ENCODE data around the gene ARHGEF9. TPM values are rescaled to one million over a fixed set of nuclear protein-coding genes. Genes with fewer than 3 reads are reported as not detected.

Gene ARHGEF9
- total RNA-seq, 1 donor from 2014 or later, result 46.0 TPM

- H3K79me2 ChIP-seq (ENCODE audit: insufficient read depth, low read length), result peaks cover 6% of the 10 kb centered on the region
- H3K27ac ChIP-seq (ENCODE audit: low read depth, low read length), result no peak overlapping the region
- no peaks in the 10 kb centered on the region for H3K27me3 Mint-ChIP-seq (ENCODE audit: low read depth, unreplicated experiment)
- no peak overlapping the region for H3K4me3 Mint-ChIP-seq (ENCODE audit: unreplicated experiment)
- H3K36me3 ChIP-seq (ENCODE audit: insufficient read depth, low read length), result no peaks in the 10 kb centered on the region
- no peaks in the 10 kb centered on the region for H4K20me1 ChIP-seq (ENCODE audit: insufficient read depth, low read length)
- no peaks in the 10 kb centered on the region for H3K27me3 ChIP-seq (ENCODE audit: insufficient read depth, low read length)
- H3K9me3 ChIP-seq (ENCODE audit: insufficient read depth, low read depth, low read length), result no peaks in the 10 kb centered on the region
- DNase-seq (ENCODE audit: low read depth) (no peak), FAIRE-seq (no peak)
- no peak overlapping the region for H3K27ac Mint-ChIP-seq (ENCODE audit: unreplicated experiment)
- peaks cover 4% of the 10 kb centered on the region for H3K4me1 Mint-ChIP-seq (ENCODE audit: low read depth, unreplicated experiment)
- H3K4me2 ChIP-seq (ENCODE audit: low read length), result no peak overlapping the region
- H3K4me3 ChIP-seq (ENCODE audit: insufficient read depth, low read depth, low read length), result no peak overlapping the region
- TF ChIP-seq EZH2 (IDR thresholded peaks at IDR 0.05; ENCODE audit: insufficient read depth, low read length), result no peak
- TF ChIP-seq, protein P1, sequence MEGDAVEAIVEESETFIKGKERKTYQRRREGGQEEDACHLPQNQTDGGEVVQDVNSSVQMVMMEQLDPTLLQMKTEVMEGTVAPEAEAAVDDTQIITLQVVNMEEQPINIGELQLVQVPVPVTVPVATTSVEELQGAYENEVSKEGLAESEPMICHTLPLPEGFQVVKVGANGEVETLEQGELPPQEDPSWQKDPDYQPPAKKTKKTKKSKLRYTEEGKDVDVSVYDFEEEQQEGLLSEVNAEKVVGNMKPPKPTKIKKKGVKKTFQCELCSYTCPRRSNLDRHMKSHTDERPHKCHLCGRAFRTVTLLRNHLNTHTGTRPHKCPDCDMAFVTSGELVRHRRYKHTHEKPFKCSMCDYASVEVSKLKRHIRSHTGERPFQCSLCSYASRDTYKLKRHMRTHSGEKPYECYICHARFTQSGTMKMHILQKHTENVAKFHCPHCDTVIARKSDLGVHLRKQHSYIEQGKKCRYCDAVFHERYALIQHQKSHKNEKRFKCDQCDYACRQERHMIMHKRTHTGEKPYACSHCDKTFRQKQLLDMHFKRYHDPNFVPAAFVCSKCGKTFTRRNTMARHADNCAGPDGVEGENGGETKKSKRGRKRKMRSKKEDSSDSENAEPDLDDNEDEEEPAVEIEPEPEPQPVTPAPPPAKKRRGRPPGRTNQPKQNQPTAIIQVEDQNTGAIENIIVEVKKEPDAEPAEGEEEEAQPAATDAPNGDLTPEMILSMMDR (IDR thresholded peaks at IDR 0.05; ENCODE audit: insufficient read depth, low read depth, low read length), result no peak
- no peak overlapping the region for H3K9ac ChIP-seq (ENCODE audit: low read length)
- no peaks in the 10 kb centered on the region for H3K9me3 Mint-ChIP-seq (ENCODE audit: unreplicated experiment)
- H3K4me1 ChIP-seq (ENCODE audit: insufficient read depth, low read length), result peaks cover 2% of the 10 kb centered on the region
- H3K36me3 Mint-ChIP-seq (ENCODE audit: low read depth, unreplicated experiment), result no peaks in the 10 kb centered on the region
- no peak overlapping the region for H2AFZ ChIP-seq (ENCODE audit: low read depth, low read length)
Observed at GRCh38 chrX:63758011-63758410, 27.0 kb downstream of the ARHGEF9 start.

DNA sequence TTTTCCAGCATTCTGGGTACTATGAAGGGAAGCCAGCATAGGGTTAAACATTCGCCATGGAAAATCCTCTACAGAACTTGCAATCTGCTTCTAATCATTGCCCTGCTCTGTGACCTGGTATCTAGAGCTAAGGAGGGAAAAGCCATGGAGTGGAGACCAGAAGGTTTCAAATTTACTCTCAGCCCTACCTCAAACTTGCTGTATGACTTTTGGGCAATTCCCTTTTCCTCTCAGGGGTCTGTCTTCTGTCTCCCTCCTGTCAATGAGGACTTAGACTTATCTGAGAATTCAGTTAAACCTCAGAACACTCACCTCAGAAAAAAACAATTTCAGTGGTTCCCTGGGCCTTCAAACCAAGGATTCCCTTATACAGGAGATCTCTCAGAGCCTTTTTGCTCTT, 29.1 kb downstream of the ARHGEF9 start:
- H3K27me3 ChIP-seq (ENCODE audit: insufficient read depth, low read length), result no peaks in the 10 kb centered on the region
- H3K4me3 ChIP-seq (ENCODE audit: insufficient read depth, low read depth, low read length), result peak overlapping the region; percentile 34
- H3K79me2 ChIP-seq (ENCODE audit: insufficient read depth, low read length), result peaks cover 22% of the 10 kb centered on the region
- H3K9ac ChIP-seq (ENCODE audit: low read length), result no peak overlapping the region
- no peaks in the 10 kb centered on the region for H4K20me1 ChIP-seq (ENCODE audit: insufficient read depth, low read length)
- TF ChIP-seq, protein P1 (IDR thresholded peaks at IDR 0.05; ENCODE audit: insufficient read depth, low read depth, low read length), result no peak
- no peak for TF ChIP-seq EZH2 (IDR thresholded peaks at IDR 0.05; ENCODE audit: insufficient read depth, low read length)
- H3K27ac ChIP-seq (ENCODE audit: low read depth, low read length), result no peak overlapping the region
- H3K4me1 ChIP-seq (ENCODE audit: insufficient read depth, low read length), result peaks cover 7% of the 10 kb centered on the region
- no peak overlapping the region for H3K4me3 Mint-ChIP-seq (ENCODE audit: unreplicated experiment)
- no peaks in the 10 kb centered on the region for H3K36me3 Mint-ChIP-seq (ENCODE audit: low read depth, unreplicated experiment)
- H3K9me3 Mint-ChIP-seq (ENCODE audit: unreplicated experiment), result no peaks in the 10 kb centered on the region
- H3K36me3 ChIP-seq (ENCODE audit: insufficient read depth, low read length), result no peaks in the 10 kb centered on the region
- H3K4me1 Mint-ChIP-seq (ENCODE audit: low read depth, unreplicated experiment), result peaks cover 17% of the 10 kb centered on the region
- H3K9me3 ChIP-seq (ENCODE audit: insufficient read depth, low read depth, low read length), result no peaks in the 10 kb centered on the region
- no peak for DNase-seq (ENCODE audit: low read depth)
- H3K27ac Mint-ChIP-seq (ENCODE audit: unreplicated experiment), result no peak overlapping the region
- H3K27me3 Mint-ChIP-seq (ENCODE audit: low read depth, unreplicated experiment), result no peaks in the 10 kb centered on the region
- no peak overlapping the region for H2AFZ ChIP-seq (ENCODE audit: low read depth, low read length)
- peak overlapping the region; percentile 97 for H3K4me2 ChIP-seq (ENCODE audit: low read length)
- peak; percentile 23 for FAIRE-seq

GRCh38 chrX:63754860-63755579, 30.0 kb downstream of the ARHGEF9 start:
- H3K4me1 ChIP-seq (ENCODE audit: insufficient read depth, low read length), result peaks cover 7% of the 10 kb centered on the region
- Mint-ChIP-seq H3K4me3 (ENCODE audit: unreplicated experiment) (peak overlapping the region; percentile 97), H3K9me3 (ENCODE audit: unreplicated experiment) (no peaks in the 10 kb centered on the region), H3K27me3 (ENCODE audit: low read depth, unreplicated experiment) (no peaks in the 10 kb centered on the region), H3K4me1 (ENCODE audit: low read depth, unreplicated experiment) (peaks cover 23% of the 10 kb centered on the region), H3K27ac (ENCODE audit: unreplicated experiment) (peak overlapping the region; percentile 94), H3K36me3 (ENCODE audit: low read depth, unreplicated experiment) (no peaks in the 10 kb centered on the region)
- peak overlapping the region; percentile 97 for H3K4me2 ChIP-seq (ENCODE audit: low read length)
- H3K79me2 ChIP-seq (ENCODE audit: insufficient read depth, low read length), result peaks cover 30% of the 10 kb centered on the region
- FAIRE-seq, result peak; percentile 79
- H3K9ac ChIP-seq (ENCODE audit: low read length), result peak overlapping the region; percentile 95
- H3K36me3 ChIP-seq (ENCODE audit: insufficient read depth, low read length), result no peaks in the 10 kb centered on the region
- no peaks in the 10 kb centered on the region for H4K20me1 ChIP-seq (ENCODE audit: insufficient read depth, low read length)
- peak overlapping the region; percentile 87 for H3K27ac ChIP-seq (ENCODE audit: low read depth, low read length)
- DNase-seq (ENCODE audit: low read depth), result peak; percentile 89
- H2AFZ ChIP-seq (ENCODE audit: low read depth, low read length), result peak overlapping the region; percentile 79
- no peaks in the 10 kb centered on the region for H3K27me3 ChIP-seq (ENCODE audit: insufficient read depth, low read length)
- peak overlapping the region; percentile 84 for H3K4me3 ChIP-seq (ENCODE audit: insufficient read depth, low read depth, low read length)
- no peak for TF ChIP-seq EZH2 (IDR thresholded peaks at IDR 0.05; ENCODE audit: insufficient read depth, low read length)
- TF ChIP-seq, protein P1 (IDR thresholded peaks at IDR 0.05; ENCODE audit: insufficient read depth, low read depth, low read length), result no peak
- no peaks in the 10 kb centered on the region for H3K9me3 ChIP-seq (ENCODE audit: insufficient read depth, low read depth, low read length)
